ENCODE measurements around the gene GPER1.
"Not testable (repeated sequence)": the region's sequence is repeated elsewhere in the genome, so short reads cannot be mapped to it uniquely, and the experiment has no call there.

Gene GPER1

DNA sequence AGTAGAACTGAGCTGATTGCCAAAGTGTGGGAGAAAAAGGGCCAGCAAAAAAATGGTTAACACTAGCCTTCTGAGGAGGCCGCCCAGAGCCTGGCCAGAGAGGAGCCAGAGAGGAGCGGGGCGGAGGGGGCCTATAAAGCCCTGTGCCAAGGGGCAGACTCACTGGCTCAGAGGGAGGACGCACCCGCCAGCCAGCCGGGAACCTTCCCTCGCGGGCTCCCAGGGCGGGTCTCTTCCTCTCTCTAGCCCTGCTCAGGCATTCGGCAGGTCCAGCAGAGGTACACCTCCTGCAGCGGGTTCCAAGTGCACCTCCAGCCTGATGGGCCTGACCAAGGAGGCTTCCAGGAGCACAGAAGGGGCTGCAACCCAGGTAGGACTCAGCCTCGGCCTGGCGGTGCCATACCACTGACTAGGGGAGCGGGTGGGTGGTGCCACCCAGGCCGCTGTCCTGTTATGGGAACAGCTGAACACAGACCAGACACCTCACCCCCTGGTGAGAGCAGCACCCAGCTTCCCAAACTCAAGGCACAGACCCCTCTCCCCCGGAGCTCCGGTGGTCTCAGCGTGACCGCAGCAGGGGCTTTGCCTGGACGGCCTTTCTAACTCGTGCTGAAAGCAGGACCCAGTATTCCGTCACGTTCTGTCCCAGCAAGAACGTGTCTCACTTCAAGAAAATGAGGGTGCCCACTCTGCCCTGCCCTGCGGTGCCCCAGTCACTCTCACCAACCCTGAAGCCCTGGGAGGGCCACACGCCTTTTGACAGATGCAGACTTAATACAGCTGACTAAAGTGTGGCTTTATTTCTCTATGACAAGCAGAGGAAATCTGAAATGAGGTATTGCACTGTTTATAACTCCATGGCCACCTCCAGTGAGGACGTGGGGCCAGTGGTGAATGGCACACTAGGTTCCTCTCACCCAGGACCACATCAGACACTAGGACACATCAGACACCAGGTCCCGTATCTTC is at the start of gene GPER1:
Gene GPER1, plus strand, starts transcription at position 162 of the 969 bp plus-strand sequence. CDS start 3,616 bp downstream, outside the sequence.
- DNase-seq (ENCODE audit: low read depth) = no peak

DNA sequence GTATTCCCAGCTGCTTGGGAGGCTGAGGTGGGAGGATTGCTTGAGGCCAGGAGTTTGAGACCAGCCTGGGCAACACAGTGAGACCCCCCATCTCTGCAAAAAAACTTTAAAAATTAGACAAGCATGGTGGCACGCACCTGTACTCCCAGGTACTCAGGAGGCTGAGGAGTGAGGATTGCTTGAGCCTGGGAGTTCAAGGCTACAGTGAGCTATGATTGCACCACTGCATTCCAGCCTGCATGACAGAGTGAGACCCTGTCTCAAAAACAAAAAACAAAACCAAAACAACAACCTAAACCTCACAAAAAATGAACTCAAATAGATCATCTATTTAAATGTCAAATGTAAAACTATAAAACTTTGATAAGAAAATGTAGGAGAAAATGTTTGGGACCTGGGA is 47.7 kb upstream of the GPER1 start:
- not testable (repeated sequence) for DNase-seq (ENCODE audit: low read depth)

DNA sequence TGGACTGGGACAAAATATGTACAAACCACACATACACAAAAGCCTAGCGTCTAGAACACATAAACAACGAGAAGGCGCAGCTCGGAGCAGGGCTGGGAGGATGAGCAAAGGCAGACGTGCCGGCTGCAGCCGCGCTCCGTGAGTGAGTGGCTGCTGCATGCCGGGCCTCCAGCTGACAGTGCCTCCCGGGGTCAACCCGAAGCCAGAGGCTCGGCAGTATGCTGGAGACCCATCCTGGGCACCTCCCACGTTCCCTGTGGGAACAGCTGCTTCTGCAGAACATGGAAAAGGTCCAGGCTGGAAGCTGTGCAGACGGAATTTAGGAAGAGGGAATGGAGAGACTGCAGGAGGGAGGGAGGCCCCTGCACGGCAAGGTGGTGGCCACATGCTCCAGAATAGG is 47.1 kb upstream of the GPER1 start:
- DNase-seq (ENCODE audit: low read depth) = no peak

DNA sequence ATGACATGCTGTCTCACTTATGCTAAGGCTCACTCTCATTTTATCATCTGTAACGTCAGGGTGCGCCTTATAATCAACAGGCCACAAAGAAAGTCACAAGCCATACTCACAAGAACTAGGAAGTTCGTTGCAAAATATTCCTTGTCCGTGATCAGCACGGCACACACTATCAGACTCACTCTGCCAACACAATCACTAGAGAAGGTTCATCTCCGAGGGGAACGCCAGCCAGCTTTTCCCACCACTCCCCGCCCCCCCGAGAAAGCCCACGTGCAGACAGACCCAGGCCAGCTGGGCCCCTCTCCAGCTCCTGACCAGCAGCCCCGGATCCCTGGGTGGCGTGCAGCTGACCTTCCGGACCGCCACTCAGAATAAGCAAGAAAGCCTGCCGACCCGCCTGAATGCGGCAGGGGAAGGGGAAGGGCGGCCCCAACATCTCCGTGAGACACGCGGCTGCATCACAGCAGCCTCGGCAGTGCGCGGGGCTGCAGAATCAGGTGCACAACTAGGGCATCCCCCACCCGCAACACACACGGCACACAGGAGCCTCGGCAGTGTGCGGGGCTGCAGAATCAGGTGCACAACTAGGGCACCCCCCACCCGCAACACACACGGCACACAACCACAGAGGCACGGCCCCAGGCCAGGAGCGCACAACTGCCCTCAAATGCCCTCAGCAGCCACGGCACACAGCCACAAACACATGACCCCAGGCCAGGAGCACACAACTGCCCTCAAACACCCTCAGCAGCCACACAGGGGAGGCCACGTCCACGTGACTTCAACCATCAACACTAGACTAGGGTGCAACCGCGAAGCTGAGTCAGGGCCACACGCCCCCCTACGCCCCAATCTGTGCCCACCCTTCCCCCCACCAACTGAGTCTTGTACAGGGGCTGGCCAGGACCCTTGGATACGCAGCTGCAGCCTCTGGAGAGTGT is 46.1 kb upstream of the GPER1 start:
- DNase-seq (ENCODE audit: low read depth) = no peak

DNA sequence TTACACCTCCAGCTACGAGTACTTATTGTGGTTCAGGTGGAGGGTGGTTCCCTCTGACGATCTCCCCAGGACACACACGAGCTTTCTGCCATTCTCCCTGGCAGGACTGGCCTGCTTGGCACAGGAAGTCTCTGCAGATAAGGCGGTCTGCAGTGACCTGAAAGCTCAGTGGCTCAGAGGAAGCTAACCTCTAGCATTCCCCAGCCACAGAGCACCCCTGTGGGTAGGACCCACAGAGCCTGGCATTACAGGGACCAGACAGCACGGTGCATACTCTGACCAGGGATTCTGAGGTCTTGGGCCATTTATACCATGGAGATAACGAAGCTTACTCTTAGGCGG is 45.5 kb upstream of the GPER1 start:
- DNase-seq (ENCODE audit: low read depth) = no peak

DNA sequence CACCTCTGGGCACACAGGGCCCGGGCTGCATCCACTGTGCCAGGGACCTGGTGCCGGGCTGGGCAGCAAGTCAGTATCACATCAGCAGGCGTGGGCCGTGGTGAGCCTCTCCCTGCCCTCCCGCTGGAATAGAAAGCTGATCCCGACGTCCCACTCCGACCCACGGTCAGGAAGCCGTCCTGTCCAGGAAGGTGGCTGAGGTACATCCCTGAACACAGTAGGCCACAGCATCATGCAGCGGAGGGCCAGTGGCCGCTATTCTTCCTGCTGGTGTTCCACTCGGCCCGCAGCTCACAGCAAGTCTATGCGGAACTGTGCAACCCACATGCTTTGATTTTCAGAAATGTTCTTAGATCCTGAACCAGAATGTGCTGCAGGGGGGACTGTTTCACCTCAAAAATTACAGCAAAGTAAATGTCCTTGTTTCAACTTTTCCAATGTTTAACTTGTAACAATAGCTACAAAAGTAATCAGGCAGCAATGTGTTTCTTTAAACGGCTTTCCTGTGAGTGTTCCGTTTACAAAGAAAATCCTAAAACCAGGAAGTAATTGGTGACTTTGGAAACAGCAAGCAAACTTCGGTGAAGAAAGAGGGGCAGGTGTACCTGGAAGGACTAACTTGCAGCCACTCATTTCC is 44.2 kb upstream of the GPER1 start:
- no peak for DNase-seq (ENCODE audit: low read depth)

DNA sequence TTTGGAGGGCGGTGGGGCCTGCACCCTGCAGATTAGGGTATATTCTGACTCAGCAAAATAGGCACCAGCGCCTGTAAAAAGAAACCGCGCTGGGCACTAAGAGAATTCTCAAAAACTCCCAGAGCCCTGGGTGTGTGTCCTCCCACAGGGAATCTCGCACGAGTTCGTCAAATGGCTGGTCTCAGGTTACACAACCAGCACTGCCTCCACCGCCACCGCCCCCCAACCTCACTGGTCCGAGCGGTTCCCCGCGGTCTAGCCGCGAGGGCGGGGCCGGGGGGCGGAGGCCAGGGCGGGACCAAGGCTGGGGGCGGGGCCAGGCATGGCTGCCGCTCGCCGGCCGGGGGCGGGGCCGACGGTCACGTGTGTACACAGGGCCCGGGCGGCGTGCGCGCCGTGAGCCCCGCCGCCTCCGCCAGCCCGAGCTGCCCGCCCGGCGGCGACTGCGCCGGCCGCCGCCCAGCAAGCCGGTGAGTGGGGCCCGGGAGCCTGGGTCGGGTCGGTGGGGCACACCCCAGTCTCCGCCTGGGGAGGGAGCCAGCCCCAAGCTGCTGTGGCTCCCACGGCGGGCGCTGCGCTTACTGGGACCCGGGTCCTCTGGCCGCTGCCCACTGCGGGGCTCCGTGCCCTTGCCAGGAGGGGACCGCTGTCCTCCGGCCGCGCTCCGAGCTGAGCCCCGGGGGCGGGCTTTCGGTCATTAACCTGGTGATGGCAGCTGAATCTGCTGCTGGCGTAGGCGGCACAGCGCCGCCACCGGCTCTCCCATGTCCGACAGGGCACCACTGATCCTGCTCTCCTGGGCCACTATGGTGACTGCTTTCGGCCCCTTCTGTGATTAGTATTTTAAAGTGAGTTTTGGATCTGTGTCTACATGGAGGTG is 43.5 kb upstream of the GPER1 start, which contains the start of gene GPR146:
Gene GPR146, plus strand, starts transcription at position 358 of the 880 bp plus-strand sequence. CDS start 12,970 bp downstream, outside the sequence.
- DNase-seq (ENCODE audit: low read depth) = peak; percentile 94

DNA sequence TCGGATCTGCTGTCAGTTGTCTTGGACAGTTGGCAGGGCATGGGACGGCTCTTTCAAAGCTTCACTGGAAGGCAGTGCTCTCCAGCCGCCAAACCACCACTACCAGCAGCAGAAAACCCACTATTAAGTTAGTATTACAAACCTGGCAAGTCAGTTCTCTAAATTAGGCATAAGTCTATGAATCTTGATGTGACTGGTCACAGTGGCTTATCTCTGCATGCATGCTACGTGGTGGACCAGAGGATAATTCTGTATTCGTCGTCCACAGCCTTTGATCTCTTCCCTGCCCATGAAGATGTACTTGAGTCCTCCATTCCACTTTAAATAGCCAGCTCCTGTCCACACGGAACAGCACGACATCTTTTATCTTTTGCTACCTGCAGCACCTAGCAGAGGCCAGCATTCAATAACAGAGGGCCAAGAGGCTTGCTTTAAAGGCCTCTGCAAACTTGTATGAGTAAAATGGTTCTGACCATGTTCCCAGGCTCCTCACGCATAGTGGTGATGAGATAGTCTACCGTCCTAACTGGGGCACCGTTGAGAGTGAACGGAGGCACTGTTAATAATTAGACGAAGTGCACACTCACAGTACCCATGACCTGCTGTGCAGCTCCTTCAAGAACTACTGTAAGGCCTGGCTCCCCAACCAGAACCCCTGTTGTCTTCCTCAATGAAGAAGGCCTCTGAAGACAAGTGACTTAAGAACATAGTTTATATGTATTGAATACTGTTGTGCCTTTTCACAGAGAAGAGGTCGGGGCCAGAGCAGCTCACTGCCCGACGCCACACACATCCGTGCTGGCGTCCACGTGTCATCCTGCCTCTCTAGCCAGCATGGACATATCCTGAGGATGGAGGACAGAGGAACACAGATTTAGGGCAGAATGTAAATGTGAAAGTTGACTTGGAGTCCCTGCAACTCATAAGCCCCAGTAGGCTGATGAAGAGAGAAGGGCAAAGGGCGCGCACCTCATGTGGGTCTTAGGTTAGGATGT is 42.5 kb upstream of the GPER1 start:
- no peak for DNase-seq (ENCODE audit: low read depth)

DNA sequence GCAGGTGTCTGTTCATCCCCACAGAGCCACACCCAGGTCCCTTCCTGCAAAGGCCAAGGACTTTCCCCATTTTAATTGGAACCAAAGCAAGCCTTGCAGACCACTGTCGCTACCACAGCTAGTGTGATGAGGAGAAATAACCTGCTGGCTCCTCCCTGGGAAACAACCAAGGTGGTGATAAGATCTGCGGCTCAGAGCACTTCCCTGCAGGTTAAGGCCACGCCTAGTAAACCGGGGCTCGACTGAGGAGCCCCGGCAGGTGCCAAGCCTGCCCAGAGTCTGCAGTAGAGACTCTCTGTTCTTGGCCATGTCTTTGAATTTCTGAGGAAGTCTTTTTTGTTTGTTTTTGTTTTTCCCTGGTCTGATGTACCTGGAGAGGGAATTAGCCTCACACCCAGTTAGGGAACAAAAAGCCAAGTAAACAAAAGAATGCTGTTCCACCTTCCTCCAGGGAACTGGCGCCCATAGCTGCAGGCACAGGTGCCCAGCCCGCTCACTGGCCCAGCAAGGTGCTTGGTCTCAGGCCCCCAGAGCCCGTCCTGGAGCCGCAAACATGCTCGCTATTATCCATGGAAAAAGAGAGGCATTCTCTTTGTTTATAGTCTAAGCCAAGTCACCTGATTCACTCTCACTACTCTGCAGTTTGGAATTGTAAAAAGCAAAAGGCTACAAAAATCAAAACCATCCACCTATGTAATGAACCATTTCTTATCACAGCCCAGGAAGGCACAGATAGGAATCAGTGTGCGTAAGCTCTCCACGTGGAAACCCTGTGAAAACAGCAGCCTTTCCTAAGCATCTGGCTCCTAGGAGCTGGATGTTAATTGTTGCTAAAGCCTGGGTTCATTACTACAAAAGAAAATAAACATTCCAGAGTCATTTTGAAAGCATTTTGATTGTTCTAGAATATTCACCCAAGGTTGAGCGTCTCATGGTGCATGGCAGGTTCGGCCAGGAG is 40.9 kb upstream of the GPER1 start:
- DNase-seq (ENCODE audit: low read depth) = no peak

DNA sequence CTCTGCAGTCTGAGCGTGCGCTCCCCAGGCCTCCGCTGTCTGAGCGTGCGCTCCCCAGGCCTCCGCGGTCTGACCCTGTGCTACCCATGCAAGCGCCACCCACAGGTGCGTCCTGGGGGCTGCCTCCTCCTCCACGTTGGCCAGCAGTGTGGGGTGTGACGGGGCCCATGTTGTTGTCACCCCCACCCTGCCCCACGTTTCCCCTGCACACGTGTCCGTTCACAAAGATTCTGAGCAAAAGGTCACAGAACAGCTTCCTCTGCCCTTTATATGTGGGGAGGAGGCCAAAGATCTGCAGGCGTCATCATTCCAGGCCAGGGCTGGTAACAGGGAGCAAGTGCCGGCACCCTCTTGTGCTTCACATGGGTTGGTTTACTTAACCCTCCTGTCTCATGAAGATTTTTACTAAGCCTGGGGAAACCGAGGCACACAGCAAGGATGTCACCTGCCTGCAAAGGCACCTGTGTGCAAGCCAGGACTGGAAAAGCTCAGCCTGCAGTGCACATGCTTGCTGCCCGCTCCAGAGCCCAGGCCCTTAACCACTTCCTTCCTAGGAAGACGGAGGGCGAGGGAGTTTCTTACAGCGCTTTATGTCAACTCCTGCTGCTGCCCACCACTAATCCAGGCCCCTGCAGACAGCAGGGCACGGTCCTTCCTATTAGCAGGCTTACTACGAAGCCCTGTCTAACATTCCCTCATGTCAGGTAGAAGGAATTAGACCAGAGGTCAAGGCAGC is 38.7 kb upstream of the GPER1 start:
- DNase-seq (ENCODE audit: low read depth) = no peak

DNA sequence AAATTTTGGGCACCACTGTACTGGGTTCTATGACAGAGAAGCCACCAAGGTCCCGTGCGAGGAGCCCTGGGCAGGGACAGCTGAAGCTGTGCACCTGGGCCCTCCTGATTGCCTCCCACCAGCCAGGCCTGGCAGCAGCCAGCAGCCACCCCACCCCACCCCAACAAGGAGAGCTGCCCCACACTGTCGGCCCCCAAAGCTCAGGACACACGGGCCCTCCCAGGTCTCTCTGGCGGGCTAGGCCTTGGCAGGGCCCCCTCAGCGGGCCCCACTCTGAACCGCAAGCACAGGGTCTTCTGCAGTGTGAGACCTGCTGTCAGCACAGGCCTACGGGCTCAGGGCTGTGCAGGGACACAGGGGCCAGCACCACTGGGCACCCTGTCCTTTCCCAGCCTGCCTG is 38.1 kb upstream of the GPER1 start:
- DNase-seq (ENCODE audit: low read depth) = no peak

DNA sequence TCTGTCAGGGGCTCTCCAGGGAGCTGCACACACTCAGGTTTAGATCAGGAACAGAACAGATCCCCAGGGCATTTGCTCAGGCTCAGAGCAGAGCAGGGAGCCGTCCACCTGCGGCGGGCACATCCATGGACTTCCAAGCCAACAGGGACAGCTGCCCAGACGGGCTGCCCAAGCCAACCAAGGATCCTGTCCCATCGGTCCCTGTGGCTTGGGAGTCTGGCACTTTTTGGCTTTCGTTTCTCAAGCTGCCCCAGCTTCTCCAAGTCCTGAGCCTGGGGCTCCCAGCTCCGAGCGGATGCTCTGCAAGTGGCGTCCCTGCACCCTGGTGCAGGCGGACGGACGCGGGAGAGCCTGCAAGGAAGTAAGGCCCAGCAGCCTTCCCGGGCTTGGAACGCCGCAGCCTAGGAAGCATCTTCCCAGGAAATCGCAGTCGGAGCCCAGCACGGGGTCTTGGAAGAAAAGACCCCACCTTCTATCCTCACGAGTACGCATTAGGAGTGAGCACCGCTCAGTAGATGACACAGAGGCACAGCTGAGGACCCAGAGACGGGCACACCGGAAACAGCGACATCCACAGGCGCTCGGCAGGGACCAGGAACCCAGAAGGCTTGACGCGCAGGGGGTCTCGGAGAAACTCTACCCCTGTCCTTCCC is 37.5 kb upstream of the GPER1 start:
- no peak for DNase-seq (ENCODE audit: low read depth)

DNA sequence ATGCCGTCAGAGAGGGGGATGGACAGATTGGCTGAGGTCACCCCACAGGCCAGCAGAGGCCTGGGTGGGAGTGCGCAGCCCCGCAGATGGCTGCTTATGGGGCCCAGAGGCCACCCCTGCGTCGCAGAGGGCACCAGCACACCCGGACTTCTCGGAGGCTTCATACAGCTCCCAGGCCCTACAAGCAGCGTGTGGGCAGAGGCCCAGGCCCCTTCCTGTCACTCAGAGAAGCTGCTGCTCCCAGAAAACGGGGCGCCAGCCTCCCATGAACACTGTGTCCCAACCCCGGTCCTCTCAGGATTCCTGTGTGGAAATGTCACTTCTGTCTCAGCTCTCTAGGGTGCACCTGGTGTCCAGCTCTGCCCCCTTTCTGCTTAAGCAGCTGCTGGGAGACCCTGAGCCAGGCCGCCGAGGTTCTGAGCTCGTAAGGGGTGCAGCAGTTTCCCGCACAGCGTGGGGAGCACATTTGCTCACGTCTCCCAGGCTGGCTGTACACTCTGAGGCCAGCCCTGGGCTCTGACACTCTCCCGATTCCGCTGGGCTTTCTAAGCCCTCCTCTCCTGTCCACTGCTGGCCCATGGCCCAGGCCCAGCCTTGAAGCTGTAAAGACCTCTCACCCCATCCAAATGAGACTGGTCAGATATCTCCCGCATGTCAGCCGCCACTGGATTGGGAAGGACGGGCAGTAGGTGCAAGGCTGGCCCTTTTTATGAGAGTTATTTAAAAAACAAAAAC is 36.8 kb upstream of the GPER1 start:
- no peak for DNase-seq (ENCODE audit: low read depth)

DNA sequence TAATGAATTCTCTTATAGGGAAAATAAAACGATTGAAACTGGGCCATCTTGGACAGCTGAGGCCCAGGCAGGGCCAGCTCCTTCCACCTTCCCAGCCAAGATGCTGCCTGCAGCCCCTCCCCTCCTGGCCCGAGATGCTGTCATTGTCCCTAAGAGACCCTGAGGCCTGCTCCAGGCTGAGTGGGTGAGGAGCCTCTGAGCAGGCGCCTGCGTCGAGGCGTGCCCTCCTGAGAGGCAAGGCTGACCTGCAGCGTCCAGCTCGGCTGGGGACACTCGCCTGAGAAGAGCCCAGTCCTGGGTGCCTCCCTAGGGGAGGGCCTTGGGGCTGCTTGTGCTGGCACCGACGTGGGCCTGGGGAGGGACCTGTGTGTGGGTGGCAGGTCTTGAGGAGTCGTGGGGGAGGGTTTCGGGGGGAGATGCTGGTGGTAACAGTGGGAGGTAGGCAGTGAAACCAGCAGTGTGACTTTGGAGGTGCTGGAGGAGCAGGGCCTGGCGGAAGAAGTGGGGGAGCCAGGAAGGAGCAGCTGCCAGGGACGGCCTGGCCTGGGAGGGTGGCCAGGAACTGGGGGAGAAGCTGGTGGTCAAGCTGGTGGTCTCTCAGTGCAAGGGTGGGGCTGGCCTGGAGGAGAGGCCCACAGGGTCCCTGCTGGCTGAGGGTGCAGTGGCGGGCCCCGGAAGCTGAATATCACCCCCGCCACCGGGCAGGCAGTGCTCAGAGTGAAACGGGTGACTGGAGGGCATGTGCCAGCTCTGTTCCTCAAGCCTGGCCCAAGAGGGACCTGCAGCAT is 35.7 kb upstream of the GPER1 start:
- no peak for DNase-seq (ENCODE audit: low read depth)

DNA sequence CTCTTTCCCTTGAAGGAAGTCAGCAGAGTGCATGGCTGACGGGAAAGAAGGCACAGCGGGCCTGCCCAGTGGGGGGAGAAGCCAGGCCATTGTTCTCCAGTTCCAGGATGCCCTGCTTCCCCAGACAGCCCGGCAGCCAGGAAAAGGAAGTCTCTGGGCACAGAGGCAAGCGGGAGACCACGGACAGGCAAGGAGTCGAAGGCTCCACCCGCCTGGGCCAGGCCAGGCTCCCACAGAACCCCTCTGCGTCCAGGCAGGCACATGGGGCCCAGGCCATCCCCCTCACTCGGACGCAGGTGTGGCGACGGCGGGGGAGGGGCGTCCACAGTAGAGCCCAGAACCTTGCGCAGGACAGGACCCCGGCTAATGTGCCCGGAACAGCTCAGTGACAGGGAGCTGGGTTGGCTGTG is 34.9 kb upstream of the GPER1 start:
- no peak for DNase-seq (ENCODE audit: low read depth)

DNA sequence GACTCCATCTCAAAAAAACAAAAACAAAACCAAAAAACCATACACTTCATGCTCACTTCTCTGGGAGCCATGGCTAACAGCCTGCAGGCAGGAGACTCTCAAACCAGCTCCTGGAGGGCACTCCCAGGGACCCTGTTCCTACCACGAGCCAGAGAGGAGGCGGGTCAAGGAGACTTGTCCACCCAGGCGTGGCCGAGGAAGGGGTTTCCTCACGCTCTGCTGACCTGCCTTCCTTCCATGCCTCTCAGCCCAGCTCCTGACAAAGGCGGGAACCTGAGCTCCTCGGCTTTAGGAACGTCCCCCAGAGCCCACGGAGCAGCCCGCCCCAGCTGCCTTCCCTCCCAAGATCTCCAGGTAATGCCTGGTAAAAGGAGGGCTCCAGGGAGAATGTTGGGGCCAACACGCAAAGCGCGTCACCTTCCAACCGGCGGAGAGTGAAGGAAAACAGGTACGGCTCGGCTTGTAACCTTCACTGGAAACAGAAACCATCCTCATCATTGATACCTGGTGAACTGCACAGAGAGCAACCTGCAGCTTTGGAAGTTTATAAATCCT is 34.0 kb upstream of the GPER1 start:
- DNase-seq (ENCODE audit: low read depth) = no peak

Measured in stromal cell of bone marrow (primary cell).